Measurements from ENCODE around the gene GRIN1.

Gene GRIN1

DNA sequence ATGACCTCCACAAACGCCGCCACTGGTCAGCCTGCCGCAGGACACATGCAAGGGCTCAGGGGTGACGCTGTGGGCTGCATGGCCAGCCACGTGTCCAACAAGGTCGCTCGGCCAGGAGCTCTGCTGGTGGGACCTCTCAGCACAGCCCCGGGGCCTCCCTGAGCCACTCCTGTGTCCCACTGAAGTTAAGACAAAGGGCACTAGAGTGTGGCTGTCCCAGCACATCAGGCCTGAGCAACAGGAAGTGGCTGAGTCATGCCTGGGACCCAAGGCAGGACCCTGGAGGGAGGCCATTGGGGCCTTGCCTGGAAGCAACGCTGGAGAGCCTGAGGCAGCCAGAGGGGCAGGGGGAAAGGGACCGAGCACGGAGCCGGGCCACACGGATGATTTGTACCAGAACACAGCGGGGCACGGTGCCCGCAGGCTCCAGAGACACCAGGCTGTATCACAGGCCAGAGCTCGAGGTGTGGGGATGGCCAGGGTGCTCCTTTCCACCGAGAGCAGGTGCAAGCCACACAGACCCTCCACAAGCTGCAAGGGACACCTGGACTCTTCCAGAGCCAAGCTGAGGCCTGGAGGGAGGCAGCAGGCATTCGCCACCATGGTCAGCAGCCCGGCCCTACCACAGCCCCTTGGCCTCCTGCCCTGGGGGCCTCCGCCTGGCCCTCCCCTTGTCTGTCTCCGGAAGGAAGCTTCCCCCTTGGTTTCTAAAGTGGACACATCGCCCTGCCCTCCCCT is 39.4 kb downstream of the GRIN1 start:
- ChIA-PET POLR2A (interaction anchor here (0.7 to 1.3 kb wide), 3 partner anchors 10 to 49 kb away, joined by 3 to 4 read pairs (median 3); partner anchors contain the start of gene RNF208), CTCF (no interaction called here)

DNA sequence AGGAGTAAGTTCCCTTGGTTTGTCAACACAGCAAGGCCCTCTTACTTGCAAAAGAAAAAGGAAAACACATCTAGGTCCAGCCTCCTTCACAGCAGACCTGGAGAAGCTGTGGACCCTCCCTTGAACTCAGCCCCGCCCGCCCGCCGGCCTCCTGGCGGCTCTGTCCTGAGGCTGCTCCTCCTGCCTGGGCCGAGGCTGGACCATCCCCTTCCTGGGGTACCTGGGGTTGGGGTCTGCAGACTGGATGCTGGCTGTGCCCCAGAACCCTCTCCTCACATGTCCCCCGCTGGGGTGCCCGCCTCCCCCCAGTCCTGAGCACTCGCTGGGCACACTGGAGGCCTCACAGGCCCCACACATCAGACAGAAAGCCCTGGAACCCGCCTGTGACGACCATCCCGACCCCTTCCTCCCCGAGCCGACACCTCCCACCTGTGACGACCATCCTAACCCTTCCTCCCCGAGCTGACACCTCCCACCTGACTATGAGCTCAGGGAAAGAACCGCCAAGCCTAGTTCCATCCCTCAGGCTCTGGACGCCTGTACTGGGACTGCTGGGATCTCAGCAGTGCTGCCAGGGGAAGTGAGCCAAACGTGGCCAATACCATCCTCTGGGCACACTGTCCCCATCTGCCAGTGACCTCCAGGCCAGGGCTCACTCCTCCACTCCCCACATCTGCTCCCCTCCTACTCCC is 40.1 kb downstream of the GRIN1 start:
- ChIA-PET POLR2A (interaction anchor here (0.7 to 1.3 kb wide), 3 partner anchors 10 to 49 kb away, joined by 3 to 4 read pairs (median 3); partner anchors contain the start of gene RNF208), CTCF (no interaction called here)
- no peak for DNase-seq (ENCODE audit: extremely low spot score)
- no peak for TF ChIP-seq FOXA1 (IDR thresholded peaks at IDR 0.05)
- no peak for TF ChIP-seq CTBP1 (IDR thresholded peaks at IDR 0.05; ENCODE audit: borderline replicate concordance)
- TF ChIP-seq TARDBP (IDR thresholded peaks at IDR 0.05), result no peak
- no peak for TF ChIP-seq NFRKB (IDR thresholded peaks at IDR 0.05)
- no peak for TF ChIP-seq HDGF (IDR thresholded peaks at IDR 0.05; ENCODE audit: borderline replicate concordance)
- TF ChIP-seq L3MBTL2 (conservative IDR thresholded peaks at IDR 0.05), result no peak
- TF ChIP-seq, protein P1, sequence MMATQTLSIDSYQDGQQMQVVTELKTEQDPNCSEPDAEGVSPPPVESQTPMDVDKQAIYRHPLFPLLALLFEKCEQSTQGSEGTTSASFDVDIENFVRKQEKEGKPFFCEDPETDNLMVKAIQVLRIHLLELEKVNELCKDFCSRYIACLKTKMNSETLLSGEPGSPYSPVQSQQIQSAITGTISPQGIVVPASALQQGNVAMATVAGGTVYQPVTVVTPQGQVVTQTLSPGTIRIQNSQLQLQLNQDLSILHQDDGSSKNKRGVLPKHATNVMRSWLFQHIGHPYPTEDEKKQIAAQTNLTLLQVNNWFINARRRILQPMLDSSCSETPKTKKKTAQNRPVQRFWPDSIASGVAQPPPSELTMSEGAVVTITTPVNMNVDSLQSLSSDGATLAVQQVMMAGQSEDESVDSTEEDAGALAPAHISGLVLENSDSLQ (IDR thresholded peaks at IDR 0.05), result no peak
- TF ChIP-seq ELF4 (IDR thresholded peaks at IDR 0.05), result no peak
- no peak for TF ChIP-seq FOXM1 (IDR thresholded peaks at IDR 0.05; ENCODE audit: borderline replicate concordance)
- no peak for TF ChIP-seq FOXK2 (IDR thresholded peaks at IDR 0.05)
- no peak for TF ChIP-seq BHLHE40 (IDR thresholded peaks at IDR 0.05; ENCODE audit: borderline replicate concordance)
- no peak for TF ChIP-seq SP1 (IDR thresholded peaks at IDR 0.05)
- TF ChIP-seq ZNF384 (IDR thresholded peaks at IDR 0.05), result no peak
- no peak for TF ChIP-seq SUZ12 (IDR thresholded peaks at IDR 0.05)

More for the DNA sequence above, 39.4 kb downstream of the GRIN1 start:
- DNase-seq (ENCODE audit: extremely low spot score), result no peak
- TF ChIP-seq HDGF (IDR thresholded peaks at IDR 0.05; ENCODE audit: borderline replicate concordance) (no peak), CTBP1 (IDR thresholded peaks at IDR 0.05; ENCODE audit: borderline replicate concordance) (no peak), ARNT (IDR thresholded peaks at IDR 0.05) (no peak), TARDBP (IDR thresholded peaks at IDR 0.05) (no peak), FOXA1 (IDR thresholded peaks at IDR 0.05) (no peak), FOXM1 (IDR thresholded peaks at IDR 0.05; ENCODE audit: borderline replicate concordance) (no peak)

DNA sequence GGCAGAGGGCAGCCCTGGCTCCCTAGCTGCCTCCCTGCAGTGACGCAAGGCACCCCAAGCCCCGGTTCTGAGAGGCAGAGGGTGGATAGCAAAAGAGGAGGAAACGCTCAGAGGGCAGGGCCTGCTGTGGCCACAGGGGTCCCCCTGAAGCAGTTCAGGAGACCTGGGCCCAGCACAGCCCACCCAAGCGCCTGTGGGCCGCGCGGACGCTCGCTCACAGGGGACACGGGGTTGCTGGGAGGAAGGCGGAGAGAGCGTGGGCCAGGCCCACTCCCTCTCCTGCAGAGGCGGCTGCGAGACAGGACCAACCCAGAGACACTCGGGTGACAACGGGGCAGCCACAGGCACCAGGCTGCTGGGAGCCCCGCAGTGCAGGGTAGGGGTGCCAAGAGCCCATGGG is 40.8 kb downstream of the GRIN1 start:
- DNase-seq (ENCODE audit: extremely low spot score), result no peak
- CTCF ChIA-PET, result no interaction called here
- POLR2A ChIA-PET, result interaction anchor here (1.1 kb wide), 1 partner anchor 42 kb away, joined by 3 read pairs; the partner anchor contains the start of gene RNF208
- no peak for TF ChIP-seq BHLHE40 (IDR thresholded peaks at IDR 0.05; ENCODE audit: borderline replicate concordance)
- TF ChIP-seq NFRKB (IDR thresholded peaks at IDR 0.05), result no peak
- no peak for TF ChIP-seq FOXK2 (IDR thresholded peaks at IDR 0.05)

DNA sequence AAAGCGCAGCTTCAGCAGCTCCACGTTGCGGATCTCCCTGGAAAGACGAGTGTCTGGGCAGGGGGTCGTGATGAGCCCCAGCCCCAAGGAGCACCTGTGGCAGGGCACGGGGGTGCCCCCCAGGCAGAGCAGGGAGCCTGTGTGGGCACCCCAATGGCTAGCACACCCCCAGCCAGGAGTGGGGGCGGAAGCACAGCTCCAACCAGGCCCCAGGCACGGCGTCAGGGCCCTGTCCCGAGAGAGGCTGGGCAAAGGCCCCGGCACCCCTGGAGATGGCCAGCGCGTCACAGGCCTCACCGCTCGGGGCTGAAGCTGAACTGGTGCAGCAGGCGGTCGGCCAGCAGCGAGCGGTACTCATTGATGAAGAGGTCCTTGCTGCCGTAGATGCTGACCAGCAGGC is 41.5 kb downstream of the GRIN1 start:
- no peak for TF ChIP-seq TARDBP (IDR thresholded peaks at IDR 0.05)
- no peak for TF ChIP-seq SUZ12 (IDR thresholded peaks at IDR 0.05)
- no peak for TF ChIP-seq HDGF (IDR thresholded peaks at IDR 0.05; ENCODE audit: borderline replicate concordance)
- TF ChIP-seq SP1 (IDR thresholded peaks at IDR 0.05), result no peak
- no peak for TF ChIP-seq L3MBTL2 (conservative IDR thresholded peaks at IDR 0.05)
- TF ChIP-seq FOXM1 (IDR thresholded peaks at IDR 0.05; ENCODE audit: borderline replicate concordance), result no peak
- no peak for TF ChIP-seq LEF1 (IDR thresholded peaks at IDR 0.05; ENCODE audit: borderline replicate concordance)
- no peak for TF ChIP-seq FOXA1 (IDR thresholded peaks at IDR 0.05)
- no peak for TF ChIP-seq ARNT (IDR thresholded peaks at IDR 0.05)
- TF ChIP-seq CTBP1 (IDR thresholded peaks at IDR 0.05; ENCODE audit: borderline replicate concordance), result no peak
- TF ChIP-seq ZNF384 (IDR thresholded peaks at IDR 0.05), result no peak
- TF ChIP-seq NFRKB (IDR thresholded peaks at IDR 0.05), result no peak
- no peak for TF ChIP-seq ELF4 (IDR thresholded peaks at IDR 0.05)
- TF ChIP-seq FOXK2 (IDR thresholded peaks at IDR 0.05), result no peak
- no peak for TF ChIP-seq BHLHE40 (IDR thresholded peaks at IDR 0.05; ENCODE audit: borderline replicate concordance)
- TF ChIP-seq, protein P1 (IDR thresholded peaks at IDR 0.05), result no peak
- ChIA-PET POLR2A (no interaction called here), CTCF (no interaction called here)
- no peak for DNase-seq (ENCODE audit: extremely low spot score)

DNA sequence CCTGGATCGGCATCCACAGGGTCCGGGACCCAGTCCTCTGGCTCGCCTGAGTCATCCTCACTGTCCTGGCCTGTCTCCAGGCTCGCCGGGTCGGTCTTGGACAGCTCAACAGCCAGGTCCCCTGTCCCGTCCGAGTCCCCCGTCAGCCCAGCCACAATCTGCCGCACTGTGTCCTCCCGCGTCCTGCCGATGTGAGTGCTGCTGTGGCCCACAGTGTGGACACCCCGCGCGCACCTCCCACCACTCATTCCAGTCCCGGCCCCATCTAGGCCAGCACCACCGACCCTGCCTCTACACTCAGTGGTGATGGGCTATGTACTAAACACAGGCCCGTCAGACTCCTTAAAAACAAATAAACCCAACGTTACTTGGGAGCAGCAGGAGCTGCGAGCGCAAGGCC is 42.7 kb downstream of the GRIN1 start:
- TF ChIP-seq, protein P1 (IDR thresholded peaks at IDR 0.05), result no peak
- TF ChIP-seq L3MBTL2 (conservative IDR thresholded peaks at IDR 0.05), result no peak
- TF ChIP-seq TARDBP (IDR thresholded peaks at IDR 0.05), result no peak
- TF ChIP-seq BHLHE40 (IDR thresholded peaks at IDR 0.05; ENCODE audit: borderline replicate concordance), result no peak
- TF ChIP-seq CTBP1 (IDR thresholded peaks at IDR 0.05; ENCODE audit: borderline replicate concordance), result no peak
- no peak for TF ChIP-seq ELF4 (IDR thresholded peaks at IDR 0.05)
- TF ChIP-seq HDGF (IDR thresholded peaks at IDR 0.05; ENCODE audit: borderline replicate concordance), result no peak
- no peak for TF ChIP-seq NFRKB (IDR thresholded peaks at IDR 0.05)
- TF ChIP-seq ARNT (IDR thresholded peaks at IDR 0.05), result no peak
- TF ChIP-seq FOXK2 (IDR thresholded peaks at IDR 0.05), result no peak
- TF ChIP-seq LEF1 (IDR thresholded peaks at IDR 0.05; ENCODE audit: borderline replicate concordance), result no peak
- TF ChIP-seq ZNF384 (IDR thresholded peaks at IDR 0.05), result no peak
- no peak for TF ChIP-seq SUZ12 (IDR thresholded peaks at IDR 0.05)
- CTCF ChIA-PET, result no interaction called here
- DNase-seq (ENCODE audit: extremely low spot score), result no peak
- POLR2A ChIA-PET, result no interaction called here

DNA sequence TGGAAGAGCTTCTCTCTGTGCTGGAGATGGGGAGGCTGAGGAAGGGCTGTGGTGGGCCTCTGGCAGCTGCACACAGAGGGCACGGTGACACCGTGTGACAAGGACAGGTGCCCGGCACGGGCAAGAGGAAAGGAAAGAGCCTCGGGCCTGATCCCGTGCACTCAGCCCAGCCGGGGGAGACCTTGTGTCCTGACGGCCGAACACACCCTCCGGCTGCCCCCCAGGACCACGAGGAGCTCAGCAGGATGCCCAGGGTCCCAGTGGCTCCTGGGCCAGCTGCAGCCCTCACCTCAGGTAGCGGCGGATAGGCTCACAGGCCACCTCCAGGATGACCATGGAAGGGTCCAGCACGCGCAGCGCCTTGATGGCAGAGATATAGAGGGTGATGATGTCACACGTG is 43.9 kb downstream of the GRIN1 start:
- POLR2A ChIA-PET, result no interaction called here
- CTCF ChIA-PET, result no interaction called here
- no peak for TF ChIP-seq ZNF384 (IDR thresholded peaks at IDR 0.05)
- no peak for TF ChIP-seq FOXA1 (IDR thresholded peaks at IDR 0.05)
- DNase-seq (ENCODE audit: extremely low spot score), result no peak
